ENCODE data around the gene DLK1.

DLK1 gene

DNA sequence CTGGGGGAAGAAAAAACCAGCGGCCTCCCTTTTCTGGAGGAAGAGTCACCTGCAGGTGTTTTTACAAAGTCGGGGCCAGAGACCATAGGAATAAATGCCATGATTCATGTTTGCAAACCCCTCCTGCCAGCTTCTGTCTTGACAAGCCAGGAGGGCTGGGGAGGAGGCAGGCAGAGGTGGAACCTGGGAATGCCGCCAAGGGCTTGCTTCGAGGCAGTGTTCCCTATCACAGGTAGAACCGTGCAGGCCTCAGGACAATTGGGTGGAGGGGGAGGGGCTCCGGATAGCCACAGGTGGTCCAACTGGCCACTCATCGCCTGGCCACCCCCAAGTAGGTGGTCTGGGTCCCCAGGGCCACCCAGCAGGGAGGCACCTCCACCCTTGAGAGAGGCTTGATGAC is 14.2 kb upstream of the DLK1 start:
- no peak for DNase-seq (ENCODE audit: extremely low read depth in 1 of 2, low read depth in 1 of 2)

DNA sequence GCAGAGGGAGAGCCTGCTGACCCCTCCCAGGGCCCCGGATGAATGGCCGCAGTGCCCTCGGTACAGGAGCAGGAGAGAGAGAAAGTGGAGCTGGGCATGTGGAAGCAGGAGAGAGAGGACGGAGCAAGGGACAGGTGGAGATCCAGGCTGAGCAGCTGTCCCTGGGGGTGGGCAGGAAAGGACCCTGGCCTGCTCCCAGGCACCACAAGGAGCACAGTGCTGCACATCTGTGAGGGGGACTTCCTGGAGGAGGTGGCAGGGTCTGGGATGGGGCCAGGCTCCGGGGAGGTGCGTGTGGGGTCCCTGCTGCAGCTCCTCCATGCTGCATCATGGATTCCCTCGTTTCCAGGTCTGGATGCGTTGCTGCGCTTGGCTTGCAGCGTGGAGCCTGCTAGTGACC is 13.0 kb upstream of the DLK1 start:
- DNase-seq (ENCODE audit: extremely low read depth in 1 of 2, low read depth in 1 of 2): no peak

DNA sequence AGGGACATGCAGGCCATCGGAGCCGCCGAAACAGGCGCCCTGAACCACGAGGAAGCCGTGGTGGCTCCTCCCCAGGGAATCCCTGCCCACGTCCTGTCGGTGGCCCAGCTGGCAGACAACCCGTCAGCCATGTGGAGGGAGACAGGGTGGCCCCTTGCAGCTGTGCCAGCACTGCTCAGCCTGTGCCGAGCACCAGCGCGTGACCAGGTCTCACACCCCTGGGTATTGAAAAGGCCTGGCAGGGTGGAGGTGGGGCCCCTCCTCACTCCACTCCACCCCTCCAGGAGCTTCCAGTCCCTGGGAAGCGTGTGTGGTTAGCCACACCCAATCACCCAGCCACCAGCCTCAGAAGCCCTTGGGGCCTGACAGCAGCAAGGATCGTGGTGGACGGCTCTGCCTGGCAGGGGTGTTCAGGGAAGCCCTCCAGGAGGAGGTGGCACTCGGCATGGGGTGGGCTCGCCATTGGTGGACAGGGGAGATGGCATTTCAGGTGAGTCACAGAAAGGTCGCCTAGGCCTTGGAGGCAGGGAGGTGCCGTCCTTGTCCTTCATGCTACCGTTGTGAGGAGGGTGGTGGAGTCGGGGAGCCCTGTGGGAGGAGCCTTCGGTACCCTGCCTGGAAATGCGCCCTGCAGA is 12.3 kb upstream of the DLK1 start:
- no peak for DNase-seq (ENCODE audit: extremely low read depth in 1 of 2, low read depth in 1 of 2)

- no peak for DNase-seq (ENCODE audit: extremely low read depth in 1 of 2, low read depth in 1 of 2)
These were observed 11.4 kb upstream of the DLK1 start for GRCh38 chr14:100715332-100715731.

GRCh38 chr14:100715803-100716202 is 10.9 kb upstream of the DLK1 start:
- no peak for DNase-seq (ENCODE audit: extremely low read depth in 1 of 2, low read depth in 1 of 2)

DNA sequence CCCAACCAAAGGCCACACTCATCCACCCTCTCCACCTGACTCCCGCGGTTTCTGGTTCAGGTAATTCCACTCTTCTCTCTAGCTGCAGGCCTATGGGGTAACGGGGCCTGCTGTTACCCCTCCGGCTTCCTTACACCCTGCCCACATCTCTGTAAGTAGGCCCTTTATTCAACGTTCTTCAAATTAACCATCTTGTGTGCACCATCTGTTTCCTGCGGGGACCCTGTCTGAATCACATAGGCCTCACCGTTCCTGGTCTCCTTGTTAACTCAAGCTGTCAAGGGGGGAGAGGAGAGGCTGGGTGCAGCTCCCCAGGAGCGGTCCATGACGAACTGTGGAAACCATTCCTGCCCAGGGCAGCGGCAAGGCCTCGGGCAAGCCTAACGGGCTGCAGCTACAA is 9.3 kb upstream of the DLK1 start:
- DNase-seq (ENCODE audit: extremely low read depth in 1 of 2, low read depth in 1 of 2): no peak

GRCh38 chr14:100719976-100720520 is 6.6 kb upstream of the DLK1 start:
- DNase-seq (ENCODE audit: extremely low read depth in 1 of 2, low read depth in 1 of 2): no peak

GRCh38 chr14:100721568-100721967 is 5.1 kb upstream of the DLK1 start:
- no peak for DNase-seq (ENCODE audit: extremely low read depth in 1 of 2, low read depth in 1 of 2)

DNA sequence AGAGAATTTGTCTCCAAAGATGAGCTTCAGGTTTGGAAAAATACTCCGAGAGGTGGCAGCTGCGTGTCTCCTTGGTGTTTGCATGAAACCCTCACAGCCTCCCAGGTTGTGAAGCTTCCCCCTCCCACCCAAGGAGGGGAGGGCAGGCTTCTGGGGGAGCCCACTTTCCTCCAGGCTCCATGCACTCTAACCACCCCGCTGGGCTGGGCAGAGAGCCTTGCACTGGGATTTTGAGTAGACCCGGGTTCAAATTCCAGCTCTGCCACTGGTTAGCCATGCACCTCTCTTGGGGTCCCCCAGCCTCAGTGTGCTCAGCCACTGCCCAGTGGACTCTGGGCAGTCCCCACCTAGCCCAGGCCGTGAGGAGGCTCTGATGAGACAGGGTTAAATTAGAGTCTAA is 4.3 kb upstream of the DLK1 start:
- no peak for DNase-seq (ENCODE audit: extremely low read depth in 1 of 2, low read depth in 1 of 2)

DNA sequence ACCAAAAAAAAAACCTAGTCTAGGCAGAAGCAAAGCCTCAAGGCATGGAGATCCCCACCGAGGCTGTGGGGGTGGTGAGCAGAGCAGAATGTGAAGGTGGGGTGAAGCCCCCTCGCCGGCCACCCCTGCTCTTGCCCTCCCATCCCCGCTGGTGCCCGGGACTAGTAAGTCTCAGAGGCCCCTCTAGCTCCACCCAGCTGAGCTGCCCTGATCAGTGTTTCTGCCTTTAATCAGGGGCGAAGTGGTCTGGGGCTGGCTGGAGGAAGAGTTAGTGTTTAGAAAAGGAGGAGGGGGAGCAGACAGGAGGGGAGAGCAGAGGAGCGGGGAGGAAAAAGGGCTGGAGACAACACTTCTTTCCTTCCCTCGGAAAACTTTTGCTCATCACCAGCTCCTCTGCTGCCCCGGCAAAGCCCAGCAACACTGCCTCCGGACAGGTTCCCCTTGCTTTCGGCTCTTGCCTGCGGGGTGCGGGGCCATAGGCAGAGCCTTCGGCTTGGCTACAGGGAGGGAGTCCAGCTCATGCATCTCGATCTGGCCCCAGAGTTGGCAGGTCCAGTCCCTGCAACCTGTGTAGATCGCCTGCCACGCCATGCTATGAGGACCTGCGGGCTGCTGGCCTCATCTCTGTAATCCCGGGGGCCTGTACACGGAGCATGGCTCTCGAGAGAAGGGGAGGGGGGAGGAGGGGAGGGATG is 3.4 kb upstream of the DLK1 start:
- no peak for DNase-seq (ENCODE audit: extremely low read depth in 1 of 2, low read depth in 1 of 2)

DNA sequence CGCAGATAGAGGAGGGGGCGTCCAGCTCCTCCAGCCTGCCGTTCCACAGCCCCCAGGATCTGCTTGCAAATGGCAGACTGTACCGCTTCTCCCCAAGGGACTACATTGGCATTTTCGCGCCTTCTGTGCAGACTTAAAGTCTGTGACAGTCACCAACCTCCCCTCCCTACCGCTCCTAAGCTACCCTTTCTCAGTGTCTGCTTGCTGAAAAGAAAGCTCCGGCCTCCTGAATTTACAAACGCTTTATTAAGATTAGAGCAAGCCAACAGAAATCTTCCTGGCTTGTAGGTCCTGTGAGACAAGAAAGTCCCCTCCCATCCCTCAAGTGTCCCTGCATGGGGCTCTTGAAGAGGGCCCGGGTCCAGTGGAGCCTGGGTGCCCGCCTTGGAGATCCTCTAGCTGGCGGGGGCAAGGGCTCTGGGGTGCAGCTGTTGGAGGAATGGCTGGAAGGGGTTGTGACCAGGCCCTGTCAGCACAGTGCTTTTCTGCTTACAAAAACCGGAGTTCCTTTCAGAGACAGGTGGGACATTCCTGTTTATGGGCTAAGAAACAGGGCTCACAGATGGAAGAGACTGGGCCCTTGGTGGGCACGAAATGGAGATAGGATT is 2.8 kb upstream of the DLK1 start:
- DNase-seq (ENCODE audit: extremely low read depth in 1 of 2, low read depth in 1 of 2): no peak

GRCh38 chr14:100724536-100724935 is 2.2 kb upstream of the DLK1 start:
- DNase-seq (ENCODE audit: extremely low read depth in 1 of 2, low read depth in 1 of 2): no peak

- no peak for DNase-seq (ENCODE audit: extremely low read depth in 1 of 2, low read depth in 1 of 2)
These were observed 905 bp upstream of the DLK1 start for GRCh38 chr14:100725587-100726387.

DNA sequence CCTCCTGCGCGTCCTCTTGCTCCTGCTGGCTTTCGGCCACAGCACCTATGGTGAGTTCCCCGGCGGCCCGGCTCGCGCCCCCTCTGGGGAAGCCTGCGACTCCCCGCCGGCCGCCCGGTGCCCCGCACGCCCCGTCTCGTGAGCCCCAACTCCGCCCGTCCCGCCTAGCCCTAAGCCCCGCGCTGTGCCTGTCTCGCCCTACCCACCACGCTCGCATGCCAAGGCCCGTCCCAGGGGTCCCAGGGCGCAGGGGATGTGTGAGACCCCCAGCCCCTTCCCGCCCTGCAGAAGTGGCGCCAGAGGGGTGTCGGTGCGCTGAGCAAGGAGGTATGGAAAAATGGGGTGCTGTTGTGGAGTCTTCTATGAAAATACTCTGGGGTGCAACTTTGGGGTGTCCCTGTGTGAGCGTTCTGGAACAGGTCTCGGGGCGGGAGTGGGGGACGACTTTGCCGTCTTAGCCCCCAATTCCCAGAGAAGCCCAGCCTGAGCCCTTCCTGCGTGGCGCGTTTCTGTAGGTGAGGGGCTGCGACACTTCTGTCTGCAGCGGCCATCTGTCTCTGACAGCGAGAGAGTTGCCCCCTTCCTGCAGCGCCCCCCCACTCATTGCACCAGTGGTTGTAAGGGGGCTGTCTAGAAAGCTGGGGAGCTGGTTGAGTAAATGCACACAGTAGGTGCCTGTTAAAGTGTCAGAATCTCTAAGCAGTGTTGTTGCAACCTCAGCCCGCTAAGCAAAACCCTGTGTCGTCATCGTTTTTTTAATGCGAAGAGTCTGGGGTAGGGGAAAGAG is 587 bp downstream of the DLK1 start:
- no peak for DNase-seq (ENCODE audit: extremely low read depth in 1 of 2, low read depth in 1 of 2)

- no peak for DNase-seq (ENCODE audit: extremely low read depth in 1 of 2, low read depth in 1 of 2)
These were observed 1.2 kb downstream of the DLK1 start for GRCh38 chr14:100727873-100728240.

GRCh38 chr14:100728962-100729361 is 2.3 kb downstream of the DLK1 start:
- no peak for DNase-seq (ENCODE audit: extremely low read depth in 1 of 2, low read depth in 1 of 2)

GRCh38 chr14:100729982-100730381 is 3.3 kb downstream of the DLK1 start:
- no peak for DNase-seq (ENCODE audit: extremely low read depth in 1 of 2, low read depth in 1 of 2)

- no peak for DNase-seq (ENCODE audit: extremely low read depth in 1 of 2, low read depth in 1 of 2)
These were observed 3.9 kb downstream of the DLK1 start for GRCh38 chr14:100730581-100730980.

GRCh38 chr14:100731011-100731670 is 4.4 kb downstream of the DLK1 start:
- DNase-seq (ENCODE audit: extremely low read depth in 1 of 2, low read depth in 1 of 2): no peak
